ENCODE measurements around the gene PDCD1.
A peak's percentile ranks its signal among the peaks of the same experiment; 100 is the strongest.

Gene PDCD1

DNA sequence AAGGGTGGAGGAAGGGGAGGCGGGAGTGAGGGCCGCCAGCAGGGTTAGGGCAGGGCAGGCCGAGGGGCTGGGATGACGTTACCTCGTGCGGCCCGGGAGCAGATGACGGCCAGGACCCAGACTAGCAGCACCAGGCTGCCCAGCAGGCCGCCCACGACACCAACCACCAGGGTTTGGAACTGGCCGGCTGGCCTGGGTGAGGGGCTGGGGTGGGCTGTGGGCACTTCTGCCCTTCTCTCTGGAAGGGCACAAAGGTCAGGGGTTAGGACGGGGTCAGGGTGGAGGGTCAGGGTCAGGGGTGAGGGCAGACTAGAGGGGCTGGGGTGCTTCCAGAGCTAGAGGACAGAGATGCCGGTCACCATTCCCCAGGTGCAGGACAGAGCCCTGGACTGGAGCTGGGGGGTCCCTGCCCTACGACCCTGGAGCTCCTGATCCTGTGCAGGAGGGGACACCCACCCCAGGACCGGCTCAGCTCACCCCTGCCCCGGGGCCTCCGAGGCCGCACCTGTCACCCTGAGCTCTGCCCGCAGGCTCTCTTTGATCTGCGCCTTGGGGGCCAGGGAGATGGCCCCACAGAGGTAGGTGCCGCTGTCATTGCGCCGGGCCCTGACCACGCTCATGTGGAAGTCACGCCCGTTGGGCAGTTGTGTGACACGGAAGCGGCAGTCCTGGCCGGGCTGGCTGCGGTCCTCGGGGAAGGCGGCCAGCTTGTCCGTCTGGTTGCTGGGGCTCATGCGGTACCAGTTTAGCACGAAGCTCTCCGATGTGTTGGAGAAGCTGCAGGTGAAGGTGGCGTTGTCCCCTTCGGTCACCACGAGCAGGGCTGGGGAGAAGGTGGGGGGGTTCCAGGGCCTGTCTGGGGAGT is 6.3 kb downstream of the PDCD1 start:
- no peak for DNase-seq (ENCODE audit: low spot score)

- peak; percentile 55 for DNase-seq (ENCODE audit: low spot score)
Observed at GRCh38 chr2:241851325-241852115, 7.2 kb downstream of the PDCD1 start.

DNA sequence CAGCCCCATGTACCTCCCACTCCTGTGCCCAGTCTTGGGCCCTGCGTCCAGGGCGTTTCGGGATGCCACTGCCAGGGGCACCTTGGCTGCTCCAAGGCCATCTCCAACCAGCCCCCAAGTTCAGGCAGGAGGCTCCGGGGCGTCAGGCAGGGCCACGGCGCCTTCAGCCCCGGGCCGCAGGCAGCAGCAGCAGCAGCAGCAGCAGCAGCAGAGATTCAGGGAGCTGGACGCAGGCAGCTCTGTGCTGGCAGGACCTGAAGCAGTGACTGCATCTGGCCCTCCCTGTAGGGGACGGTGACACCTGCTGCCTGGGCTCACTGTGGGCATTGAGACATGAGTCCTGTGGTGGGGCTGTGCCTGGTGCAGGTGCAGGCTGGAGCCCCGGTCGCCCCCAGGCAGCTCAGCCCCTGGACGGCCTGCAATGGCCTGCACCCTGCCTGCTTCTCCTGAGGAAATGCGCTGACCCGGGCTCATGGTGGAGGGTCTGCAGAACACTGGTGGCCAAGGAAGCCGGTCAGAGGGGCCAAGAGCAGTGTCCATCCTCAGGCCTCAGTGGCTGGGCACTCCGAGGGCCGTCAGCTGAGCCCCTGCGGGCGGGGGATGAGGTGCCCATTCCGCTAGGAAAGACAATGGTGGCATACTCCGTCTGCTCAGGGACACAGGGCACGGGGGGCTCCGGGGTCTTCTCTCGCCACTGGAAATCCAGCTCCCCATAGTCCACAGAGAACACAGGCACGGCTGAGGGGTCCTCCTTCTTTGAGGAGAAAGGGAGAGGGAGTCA is 8.0 kb downstream of the PDCD1 start:
- peak; percentile 48 for DNase-seq (ENCODE audit: low spot score)

GRCh38 chr2:241849616-241850543 is 8.8 kb downstream of the PDCD1 start:
- peak; percentile 45 for DNase-seq (ENCODE audit: low spot score)

GRCh38 chr2:241848761-241849615 is 9.7 kb downstream of the PDCD1 start:
- no peak for DNase-seq (ENCODE audit: low spot score)

- no peak for DNase-seq (ENCODE audit: low spot score)
Observed at GRCh38 chr2:241846406-241846805, 12.3 kb downstream of the PDCD1 start.

- DNase-seq (ENCODE audit: low spot score): peak; percentile 49
Observed at GRCh38 chr2:241844831-241845578, 13.7 kb downstream of the PDCD1 start.

DNA sequence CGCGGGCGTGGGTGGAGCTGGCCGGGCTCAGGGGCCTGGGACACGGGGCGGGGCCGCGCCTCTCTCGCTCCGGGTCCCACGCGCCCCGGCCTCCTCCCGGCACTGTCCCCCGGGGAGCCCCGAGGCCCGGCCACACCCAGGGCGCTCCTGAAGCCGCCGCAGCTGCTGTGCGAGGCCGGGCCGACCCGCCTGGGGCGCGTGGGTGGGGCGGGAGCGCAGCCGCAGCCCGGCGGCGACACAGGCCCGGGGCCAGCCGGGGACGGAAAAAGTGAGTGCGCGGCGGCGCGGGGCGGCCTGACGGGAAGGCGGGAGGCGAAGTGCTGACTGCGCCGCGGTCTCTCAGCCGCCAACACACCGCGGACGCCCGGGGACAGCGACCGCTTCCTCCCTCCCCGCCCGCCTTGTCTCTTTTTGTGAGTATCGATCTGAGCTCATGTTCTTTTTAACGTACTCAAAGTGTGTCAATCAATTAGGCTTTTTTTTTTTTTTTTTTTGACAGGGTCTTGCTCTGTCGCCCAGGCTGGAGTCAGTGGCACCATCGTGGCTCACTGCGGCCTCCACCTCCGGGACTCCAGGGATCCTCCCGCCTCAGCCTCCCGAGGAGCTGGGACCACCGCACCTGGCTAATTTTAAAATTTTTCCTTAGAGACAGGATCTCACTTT is 14.5 kb downstream of the PDCD1 start:
- peak; percentile 75 for DNase-seq (ENCODE audit: low spot score)

- DNase-seq (ENCODE audit: low spot score): peak; percentile 52
Observed at GRCh38 chr2:241843321-241844065, 15.2 kb downstream of the PDCD1 start.

- DNase-seq (ENCODE audit: low spot score): peak; percentile 47
Observed at GRCh38 chr2:241842620-241843211, 16.0 kb downstream of the PDCD1 start.

DNA sequence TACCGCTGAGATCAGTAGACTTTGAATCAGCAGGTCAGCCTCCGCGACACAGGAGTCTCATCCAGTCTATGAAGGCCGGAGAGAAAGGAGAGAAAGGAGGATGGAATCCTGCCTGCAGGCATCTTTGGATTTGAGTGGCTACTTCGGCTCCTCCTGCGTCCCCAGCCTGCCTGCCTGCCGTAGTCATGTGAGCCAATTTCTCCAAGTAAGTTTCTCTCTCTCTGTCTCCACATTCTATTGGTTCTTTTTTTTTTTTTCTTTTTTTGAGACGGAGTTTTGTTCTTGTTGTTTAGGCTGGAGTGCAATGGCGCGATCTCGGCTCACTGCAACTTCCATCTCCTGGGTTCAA is 16.7 kb downstream of the PDCD1 start:
- peak; percentile 48 for DNase-seq (ENCODE audit: low spot score)

DNA sequence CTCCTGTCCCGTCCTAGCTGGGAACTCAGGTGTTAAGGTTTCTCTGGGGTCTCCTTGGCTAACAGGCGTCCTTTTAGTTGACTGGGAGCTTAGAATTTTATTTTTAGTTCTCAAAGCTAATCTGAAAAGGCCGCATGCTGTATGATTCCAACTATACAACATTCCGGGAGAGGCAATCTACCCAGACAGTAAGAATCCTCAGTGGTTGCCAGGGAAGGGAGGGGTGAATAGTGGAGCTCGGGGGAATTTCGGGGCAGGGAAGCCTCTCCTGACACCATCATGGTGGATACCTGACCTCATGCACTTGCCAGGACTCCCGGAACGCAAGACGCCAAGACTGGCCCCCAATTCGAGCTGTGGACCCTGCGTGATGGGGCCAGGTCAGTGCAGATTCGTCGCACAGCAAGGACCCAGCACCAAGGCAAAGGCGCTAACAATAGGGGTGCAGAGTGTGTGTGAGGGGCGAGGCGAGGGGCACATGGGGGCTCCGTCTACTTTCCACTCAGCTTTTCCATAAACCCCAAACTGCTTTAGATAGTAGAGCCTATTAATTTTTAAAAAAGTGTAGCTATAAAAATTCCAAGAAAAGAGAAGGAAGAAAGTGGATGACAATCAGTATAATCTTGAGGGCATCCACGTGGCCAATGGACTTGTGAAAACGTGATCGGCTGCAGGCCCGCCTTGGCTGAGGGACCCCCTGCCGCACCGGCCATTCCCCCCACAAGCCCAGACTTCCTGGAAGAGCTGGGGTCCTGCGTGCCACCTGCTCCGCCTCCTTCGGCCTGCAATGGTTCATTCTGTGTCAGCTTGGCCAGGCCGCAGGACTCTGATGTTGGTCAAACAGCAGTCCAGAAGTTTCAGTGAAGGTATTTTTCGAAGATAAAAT is 17.3 kb downstream of the PDCD1 start:
- DNase-seq (ENCODE audit: low spot score): no peak

DNA sequence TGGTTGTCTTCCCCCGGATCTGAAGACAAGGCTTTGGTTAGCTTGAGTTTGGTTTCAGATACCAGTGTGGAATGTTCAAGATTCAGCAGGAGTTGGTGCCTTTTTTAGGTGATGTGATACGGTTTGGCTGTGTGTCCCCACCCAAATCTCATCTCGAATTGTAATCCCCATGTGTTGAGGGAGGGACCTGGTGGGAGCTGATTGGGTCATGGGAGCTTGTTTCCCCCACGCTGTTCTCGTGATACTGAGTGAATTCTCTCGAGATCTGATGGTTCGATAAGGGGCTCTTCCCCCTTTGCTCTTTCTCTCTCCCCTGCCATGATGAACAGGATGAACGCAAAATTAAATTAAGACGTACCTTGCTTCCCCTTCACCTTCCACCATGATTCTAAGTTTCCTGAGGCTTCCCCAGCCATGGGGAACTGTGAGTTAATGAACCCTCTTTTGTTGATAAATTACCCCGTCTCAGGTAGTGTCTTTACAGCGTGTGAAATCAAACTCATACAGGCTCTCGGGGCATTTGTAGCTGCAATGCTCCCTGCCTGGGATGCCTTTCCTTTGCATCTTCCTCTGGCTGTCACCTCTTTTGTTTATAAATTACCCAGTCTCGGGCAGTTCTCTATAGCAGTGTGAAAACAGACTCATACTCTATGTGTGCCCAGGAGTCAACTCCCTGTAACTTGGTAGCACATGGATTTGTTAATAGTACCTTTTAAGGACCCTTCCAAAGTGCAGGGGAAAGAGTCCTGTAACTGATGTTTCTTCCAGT is 21.3 kb downstream of the PDCD1 start:
- no peak for DNase-seq (ENCODE audit: low spot score)

- no peak for DNase-seq (ENCODE audit: low spot score)
Observed at GRCh38 chr2:241836292-241836691, 22.4 kb downstream of the PDCD1 start.

DNA sequence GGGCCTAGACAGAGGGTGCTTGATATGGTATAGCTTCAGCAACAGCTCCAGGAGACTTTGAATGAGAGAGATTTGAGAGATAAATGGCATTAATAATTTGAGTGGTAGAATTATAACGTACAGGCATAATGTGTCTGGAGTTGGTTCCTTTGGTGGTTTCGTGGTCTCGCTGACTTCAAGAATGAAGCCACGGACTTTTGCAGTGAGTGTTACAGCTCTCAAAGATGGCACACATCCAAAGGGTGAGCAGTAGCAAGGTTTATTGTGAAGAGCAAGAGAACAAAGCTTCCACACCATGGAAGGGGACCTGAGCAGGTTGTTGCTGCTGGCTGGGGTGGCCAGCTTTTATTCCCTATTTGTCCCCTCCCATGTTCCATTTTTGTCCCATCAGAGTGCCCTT is 23.1 kb downstream of the PDCD1 start:
- DNase-seq (ENCODE audit: low spot score): no peak

GRCh38 chr2:241834527-241835210 is 24.0 kb downstream of the PDCD1 start:
- no peak for DNase-seq (ENCODE audit: low spot score)

Data from ecto neural progenitor cell (in vitro differentiated cells).